ENCODE data around the gene NFIA.
"Not testable (repeated sequence)": the region's sequence is repeated elsewhere in the genome, so short reads cannot be mapped to it uniquely, and the experiment has no call there.

The NFIA gene

DNA sequence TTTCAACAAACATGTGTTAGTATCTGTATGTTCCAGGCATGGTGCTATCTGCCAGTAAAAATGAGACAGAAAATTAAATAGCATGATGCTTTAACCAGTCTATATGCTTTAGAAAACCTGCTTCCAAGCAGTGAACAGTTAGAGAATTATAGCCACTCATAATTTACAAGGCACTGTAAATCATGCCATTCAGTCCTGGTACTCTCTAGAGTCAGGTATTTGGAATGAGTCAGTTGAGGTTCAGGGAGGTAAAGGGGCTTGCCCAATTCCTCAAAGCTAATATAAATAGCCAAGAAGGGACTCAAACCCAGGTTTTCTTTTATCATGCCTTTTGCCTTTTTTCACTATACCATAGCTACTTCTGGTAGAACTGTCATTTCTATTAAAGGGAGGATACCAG lies 184.4 kb downstream of the NFIA start:
- no peak for DNase-seq

DNA sequence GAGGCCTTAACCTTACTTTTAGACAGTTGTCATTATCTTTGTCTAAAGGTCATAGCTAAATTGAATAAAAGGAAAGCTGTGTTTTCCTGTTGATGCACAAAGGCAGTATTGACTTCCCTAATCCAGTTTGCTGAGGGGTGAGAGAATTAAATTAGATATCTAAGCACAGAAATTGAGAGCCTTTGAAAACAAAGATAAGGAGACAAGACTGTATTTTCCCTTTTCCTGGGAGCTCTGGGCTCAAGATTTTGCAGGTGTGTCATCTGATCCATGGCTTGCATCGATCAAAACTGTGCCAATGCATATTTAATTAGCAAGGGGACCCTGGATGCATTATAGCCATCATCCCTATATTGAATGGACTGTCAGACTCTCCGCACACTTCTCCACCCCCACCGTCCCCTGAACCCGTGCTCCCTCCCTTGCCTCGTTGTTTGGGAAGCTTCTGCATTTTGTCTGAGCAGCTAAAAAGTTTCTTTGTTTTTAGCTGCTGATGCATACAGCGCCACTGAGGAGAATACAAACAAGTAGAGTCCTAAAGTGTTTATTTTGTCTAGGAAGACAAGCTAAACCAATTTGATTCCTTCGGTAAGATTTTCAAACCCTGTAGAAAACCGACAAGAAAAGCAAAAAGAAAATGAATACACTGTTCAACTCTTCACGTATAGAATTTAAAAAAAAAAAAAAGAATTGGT lies 186.3 kb downstream of the NFIA start:
- peak in 34 of 51 donors; percentile 8 to 78 (median 46) for DNase-seq

- peak in 1 of 51 donors; percentile 68 for DNase-seq
These were observed 187.2 kb downstream of the NFIA start for GRCh38 chr1:61269602-61270001.

DNA sequence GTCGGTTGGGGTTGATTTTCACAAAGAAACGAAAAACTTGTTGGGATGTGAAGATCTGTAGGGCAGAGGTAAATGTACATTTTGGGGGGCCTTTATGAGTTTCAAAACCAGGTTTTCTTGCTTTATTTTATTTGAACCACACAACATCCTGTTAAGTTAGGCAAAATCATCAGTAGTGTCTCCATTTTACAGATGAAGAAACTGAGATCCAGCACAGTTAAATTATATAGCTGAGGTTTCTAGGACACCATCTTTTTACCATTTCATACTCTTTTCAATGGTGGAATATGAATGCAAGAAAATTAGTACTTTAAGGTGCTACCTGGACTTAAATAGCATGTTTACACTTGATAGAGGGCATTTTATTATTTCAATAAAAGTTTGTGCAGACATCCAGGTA lies 187.7 kb downstream of the NFIA start:
- DNase-seq, result no peak

DNA sequence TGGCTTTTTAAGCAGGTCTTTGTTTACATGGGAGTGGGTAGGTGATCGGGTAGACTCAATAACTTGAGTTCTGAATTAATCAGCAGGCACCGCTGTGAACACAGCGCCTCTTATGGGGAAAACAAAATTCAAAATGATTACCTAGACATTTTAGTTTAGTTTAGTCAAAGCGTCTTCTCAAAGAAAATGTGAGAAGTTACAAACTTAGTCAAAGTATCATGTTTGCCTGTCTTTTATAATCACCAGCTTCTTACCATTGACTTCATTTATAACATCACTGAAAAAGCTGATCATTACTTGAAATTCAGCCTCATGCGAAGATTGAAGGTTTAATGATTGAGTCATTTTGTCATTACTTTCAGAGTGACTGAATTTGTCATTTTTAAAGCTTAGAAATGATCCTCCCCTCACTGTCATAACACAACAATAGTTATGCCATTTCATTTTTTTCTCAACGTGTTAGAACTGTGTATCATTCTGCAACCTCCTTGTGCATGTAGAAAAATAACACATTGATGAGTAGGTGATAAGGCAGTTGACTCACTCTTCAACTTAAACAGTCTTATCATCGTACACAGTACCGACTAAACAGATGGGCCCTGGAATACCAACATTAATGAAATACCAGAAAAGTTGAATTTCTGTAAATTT lies 188.5 kb downstream of the NFIA start:
- DNase-seq, result no peak

GRCh38 chr1:61271412-61271789 lies 189.0 kb downstream of the NFIA start:
- DNase-seq, result peak in 1 of 51 donors; percentile 18

- DNase-seq, result peak in 2 of 51 donors; percentile 31 to 40
These were observed 190.9 kb downstream of the NFIA start for GRCh38 chr1:61273167-61273705.

DNA sequence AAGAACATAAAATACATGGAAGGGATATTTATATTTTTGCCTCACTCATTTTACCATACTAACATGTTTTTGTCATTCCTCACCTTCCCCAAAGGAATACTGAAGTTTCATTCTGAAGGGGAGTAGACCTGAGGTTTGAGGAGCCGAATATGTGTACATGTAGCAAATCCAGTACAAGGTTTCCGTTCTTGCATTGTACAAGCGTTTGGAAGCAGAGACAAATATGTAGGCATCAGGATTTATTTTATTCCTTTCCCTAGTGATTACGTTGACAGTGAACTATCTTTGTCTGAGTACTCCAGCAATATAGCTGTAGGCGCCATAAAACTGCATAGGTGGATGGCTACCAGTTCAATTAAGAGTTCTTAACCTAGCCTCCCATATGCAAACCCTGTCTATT lies 191.5 kb downstream of the NFIA start:
- peak in 1 of 51 donors; percentile 31 for DNase-seq

GRCh38 chr1:61274939-61275338 lies 192.6 kb downstream of the NFIA start:
- DNase-seq, result peak in 5 of 51 donors; percentile 1 to 33 (median 16)

DNA sequence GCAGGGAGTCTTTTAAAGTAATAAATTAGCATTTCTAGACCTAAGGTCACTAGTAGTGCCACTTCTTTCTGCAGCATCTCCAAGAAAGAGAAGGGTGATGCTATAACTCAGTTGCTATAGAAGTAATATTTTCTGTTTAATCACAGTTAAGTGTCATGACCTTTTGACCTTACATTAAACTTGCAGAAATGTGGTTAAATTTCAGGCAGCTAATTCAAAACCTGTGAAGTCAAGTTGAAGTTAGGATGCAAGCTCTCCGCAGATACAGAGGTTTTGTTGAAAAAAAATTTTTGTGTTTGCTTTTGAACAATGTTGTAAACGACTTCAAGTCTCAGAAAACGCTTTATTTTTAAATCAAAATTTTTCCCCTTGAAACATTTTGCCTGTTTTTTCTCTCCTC lies 193.9 kb downstream of the NFIA start:
- DNase-seq, result no peak

DNA sequence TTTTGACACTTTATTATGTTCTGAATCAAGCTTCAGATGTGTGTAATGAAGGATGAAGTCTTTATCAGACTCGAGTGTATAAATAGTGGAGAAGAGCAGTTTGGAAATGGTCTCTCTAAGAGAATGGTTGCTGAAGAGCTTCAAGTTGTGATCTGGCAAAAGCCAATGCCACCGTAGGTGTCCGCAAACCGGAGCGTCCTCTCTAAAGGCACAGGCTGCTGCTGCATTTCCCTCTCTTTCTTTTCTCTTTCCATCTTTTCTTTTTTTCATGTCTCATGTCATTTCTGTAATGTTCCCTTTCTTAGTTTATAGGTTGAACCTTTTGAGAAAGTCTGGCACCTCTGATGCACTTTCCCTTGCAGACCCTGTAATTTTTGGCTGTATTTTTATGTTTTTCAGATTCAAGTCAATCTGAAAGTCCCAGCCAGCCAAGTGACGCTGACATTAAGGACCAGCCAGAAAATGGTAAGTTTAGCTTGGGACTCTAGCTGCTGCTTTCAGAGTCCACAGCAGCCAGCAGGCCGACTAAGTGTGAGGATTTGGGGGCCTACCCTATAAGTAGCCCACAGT lies 194.8 kb downstream of the NFIA start:
- DNase-seq, result peak in 6 of 51 donors; percentile 1 to 26 (median 17)

DNA sequence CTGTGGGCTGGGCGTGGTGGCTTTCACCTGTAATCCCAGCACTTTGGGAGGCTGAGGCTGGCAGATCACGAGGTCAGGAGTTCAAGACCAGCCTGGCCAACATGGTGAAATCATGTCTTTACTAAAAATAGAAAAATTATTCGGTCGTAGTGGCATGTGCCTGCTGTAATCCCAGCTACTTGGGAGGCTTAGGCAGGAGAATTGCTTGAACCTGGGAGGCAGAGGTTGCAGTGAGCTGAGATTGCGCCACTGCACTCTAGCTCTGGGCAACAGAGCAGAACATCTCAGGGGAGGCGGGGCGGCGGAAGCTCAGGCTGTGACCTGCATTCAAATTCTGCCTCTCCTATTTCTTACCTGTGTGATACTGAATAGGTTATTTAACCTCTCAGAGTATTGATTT lies 196.1 kb downstream of the NFIA start:
- not testable (repeated sequence) for DNase-seq

DNA sequence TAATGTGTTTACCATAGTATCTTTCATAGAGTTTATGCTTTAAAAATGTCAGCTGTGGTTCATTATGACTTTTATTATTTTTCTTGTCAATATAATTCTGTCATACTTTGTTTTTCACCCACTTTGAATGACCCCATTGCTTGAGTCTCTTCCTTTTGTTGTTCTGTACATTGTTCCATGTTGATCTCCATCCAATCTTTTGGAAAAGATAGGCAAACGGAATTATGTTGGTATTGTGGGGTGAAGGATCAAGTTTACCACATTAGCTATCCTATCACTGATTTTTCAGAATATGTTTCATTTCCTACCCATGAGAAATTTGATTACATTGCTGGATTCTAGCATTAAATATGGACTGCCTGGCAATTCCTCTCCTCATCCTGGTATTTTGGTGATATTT lies 196.6 kb downstream of the NFIA start:
- DNase-seq, result no peak

GRCh38 chr1:61279570-61279969 lies 197.2 kb downstream of the NFIA start:
- no peak for DNase-seq

DNA sequence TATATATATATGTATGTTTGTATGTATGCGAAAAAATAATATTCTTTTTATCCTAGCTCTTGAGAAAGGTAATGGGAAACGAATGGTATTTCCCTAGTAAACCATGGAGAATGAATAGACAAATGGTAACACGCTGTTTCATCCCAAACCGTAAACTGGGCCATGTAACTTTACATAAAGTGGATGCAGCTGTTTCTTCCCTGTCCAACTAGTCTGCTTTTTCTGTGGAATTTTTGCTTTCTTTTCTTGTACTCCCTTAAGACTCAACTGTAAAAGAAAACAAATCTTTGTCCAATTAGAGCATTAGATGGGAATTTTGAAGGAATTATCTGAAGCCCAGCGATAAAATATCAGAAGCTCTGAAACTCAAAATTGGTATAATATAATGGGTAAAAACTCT lies 198.1 kb downstream of the NFIA start:
- no peak for DNase-seq

- DNase-seq, result no peak
These were observed 200.0 kb downstream of the NFIA start for GRCh38 chr1:61282387-61282786.

DNA sequence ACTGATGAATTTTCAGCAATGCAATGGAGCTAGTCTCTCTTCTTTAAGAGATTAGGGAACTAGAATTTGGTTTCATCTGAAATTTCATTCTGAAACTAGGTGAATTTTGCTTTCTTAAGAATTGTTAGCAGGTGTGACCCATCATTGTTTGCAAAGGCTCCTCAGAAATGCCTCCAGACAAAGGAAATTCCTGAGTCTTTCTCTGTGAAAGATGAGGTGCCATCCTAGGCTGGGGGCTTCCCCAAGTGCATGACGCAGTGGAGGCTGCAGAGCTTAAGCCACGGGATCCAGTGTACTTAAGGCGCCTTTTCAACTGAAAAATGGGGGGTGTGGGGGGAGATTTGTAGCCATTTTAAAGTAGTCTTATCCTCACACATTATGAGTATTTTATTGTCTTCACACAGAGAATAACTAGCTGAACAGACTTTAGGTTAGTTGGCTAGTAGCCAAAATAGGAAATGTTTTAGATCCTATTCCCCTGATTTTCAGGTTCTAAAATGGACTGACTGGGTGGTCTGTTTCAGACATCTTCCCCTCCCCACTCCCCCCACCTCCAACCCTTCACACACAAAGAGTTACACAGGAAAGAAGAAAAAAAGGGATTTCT lies 202.0 kb downstream of the NFIA start:
- DNase-seq, result no peak

- no peak for DNase-seq
These were observed 202.6 kb downstream of the NFIA start for GRCh38 chr1:61284936-61285335.

- no peak for DNase-seq
These were observed 203.1 kb downstream of the NFIA start for GRCh38 chr1:61285371-61285885.

GRCh38 chr1:61287014-61287413 lies 204.7 kb downstream of the NFIA start:
- no peak for DNase-seq

DNA sequence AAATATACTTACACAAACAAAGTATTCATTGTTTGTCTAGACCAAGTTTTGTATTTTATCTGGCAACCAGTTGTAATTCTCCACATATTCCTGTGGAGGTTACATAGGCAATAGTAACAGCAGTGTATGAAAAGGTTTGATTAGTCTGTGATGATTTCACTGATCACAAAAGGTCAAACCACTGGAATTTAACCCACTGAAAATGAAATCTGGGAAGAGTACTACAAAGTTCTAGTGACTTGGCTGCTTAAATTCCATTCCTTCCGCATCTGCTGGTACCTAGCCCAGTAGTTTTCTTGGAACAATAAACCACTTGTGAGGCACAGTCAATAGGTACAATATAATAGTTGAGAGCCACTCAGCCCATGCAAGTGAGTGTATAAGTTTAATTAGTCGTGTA lies 205.4 kb downstream of the NFIA start:
- DNase-seq, result no peak

All from hypothalamus (tissue), 51 donors.